Trophoblast cell (in vitro differentiated cells and primary cell): ENCODE data around the gene GPX5.

Experiments used
- DNase-seq, 2 donors: peaks; one replicate each; pipeline ENCODE4 v3.0.0-alpha.2; 2016
- H2AFZ ChIP-seq: 2 replicates; pipeline ENCODE4 v1.6.1; 2013; ENCODE audit warnings: low read length, moderate library complexity, mild to moderate bottlenecking; ENCODE audit not compliant: insufficient read depth, poor library complexity
- H2AK5ac ChIP-seq: 2 replicates; pipeline ENCODE4 v1.6.1; 2013; ENCODE audit warnings: mild to moderate bottlenecking, low read length
- H2BK120ac ChIP-seq: 2 replicates; pipeline ENCODE4 v1.6.1; 2013; ENCODE audit warnings: low read length, mild to moderate bottlenecking, moderate library complexity; ENCODE audit not compliant: insufficient read depth, poor library complexity
- H2BK12ac ChIP-seq: 2 replicates; pipeline ENCODE4 v1.6.1; 2013; ENCODE audit warnings: mild to moderate bottlenecking, low read length, moderate library complexity
- H2BK5ac ChIP-seq: 2 replicates; pipeline ENCODE4 v1.6.1; 2013; ENCODE audit warnings: low read length, low read depth, moderate library complexity, mild to moderate bottlenecking; ENCODE audit not compliant: poor library complexity
- H3K14ac ChIP-seq: 2 replicates; pipeline ENCODE4 v1.6.1; 2013; ENCODE audit warnings: mild to moderate bottlenecking, low read length
- H3K18ac ChIP-seq: 2 replicates; pipeline ENCODE4 v1.6.1; 2013; ENCODE audit warnings: mild to moderate bottlenecking, low read length
- H3K23ac ChIP-seq: 2 replicates; pipeline ENCODE4 v1.6.1; 2013; ENCODE audit warnings: low read length
- H3K27ac ChIP-seq: 2 replicates; pipeline ENCODE4 v1.5.1; 2013; ENCODE audit warnings: low read depth, mild to moderate bottlenecking, inconsistent platforms, low read length, moderate library complexity
- H3K27me3 ChIP-seq: 2 replicates; pipeline ENCODE4 v1.6.1; 2013; ENCODE audit warnings: inconsistent platforms, mild to moderate bottlenecking, low read length, moderate library complexity; ENCODE audit not compliant: insufficient read depth
- H3K36me3 ChIP-seq, 2 experiments: 1 replicate in 1 of 2; 2 replicates in 1 of 2; pipeline ENCODE4 v1.6.1; 2013; ENCODE audit warnings: low read length in 2 of 2, mild to moderate bottlenecking in 2 of 2, moderate library complexity in 1 of 2; ENCODE audit not compliant: insufficient read depth in 2 of 2, control insufficient read depth in 1 of 2
- H3K4ac ChIP-seq: 2 replicates; pipeline ENCODE4 v1.6.1; 2013; ENCODE audit warnings: low read depth, mild to moderate bottlenecking, low read length, moderate library complexity
- H3K4me1 ChIP-seq, 2 experiments: 1 replicate in 1 of 2; 2 replicates in 1 of 2; pipeline ENCODE4 v1.6.1; 2013; ENCODE audit warnings: low read length in 2 of 2, mild to moderate bottlenecking in 2 of 2, moderate library complexity in 1 of 2; ENCODE audit not compliant: insufficient read depth in 2 of 2, control insufficient read depth in 1 of 2
- H3K4me2 ChIP-seq: 2 replicates; pipeline ENCODE4 v1.6.1; 2013; ENCODE audit warnings: inconsistent platforms, mild to moderate bottlenecking, low read length, moderate library complexity
- H3K4me3 ChIP-seq: 2 replicates; pipeline ENCODE4 v1.5.1; 2013; ENCODE audit warnings: mild to moderate bottlenecking, low read depth, low read length, inconsistent platforms
- H3K79me1 ChIP-seq: one replicate; pipeline ENCODE4 v1.6.1; 2013; ENCODE audit warnings: low read length
- H3K79me2 ChIP-seq: 2 replicates; pipeline ENCODE4 v1.6.1; 2013; ENCODE audit warnings: low read length, mild to moderate bottlenecking; ENCODE audit not compliant: control insufficient read depth, insufficient read depth, poor library complexity
- H3K9ac ChIP-seq: 2 replicates; pipeline ENCODE4 v1.6.1; 2013; ENCODE audit warnings: mild to moderate bottlenecking, low read length
- H3K9me3 ChIP-seq: 2 replicates; pipeline ENCODE4 v1.6.1; 2013; ENCODE audit warnings: low read depth, mild to moderate bottlenecking, control low read depth, inconsistent platforms, low read length; ENCODE audit not compliant: insufficient read depth
- H4K12ac ChIP-seq: 2 replicates; pipeline ENCODE4 v1.6.1; 2013; ENCODE audit warnings: low read depth, mild to moderate bottlenecking, low read length, moderate library complexity
- H4K8ac ChIP-seq: 2 replicates; pipeline ENCODE4 v1.6.1; 2013; ENCODE audit warnings: low read depth, mild to moderate bottlenecking, low read length, moderate library complexity
- H4K91ac ChIP-seq: one replicate; pipeline ENCODE4 v1.6.1; 2013; ENCODE audit warnings: low read depth, mild to moderate bottlenecking, low read length, moderate library complexity
- WGBS: extraction: QIAGEN DNeasy Blood & Tissue Kit; methylation state at CpG from one replicate; pipeline ENCODE4 v1.1.7; 2013; ENCODE audit warnings: missing lambda C conversion rate; ENCODE audit not compliant: insufficient read length, insufficient coverage; ENCODE audit errors: extremely low coverage; 5-methylcytosine and 5-hydroxymethylcytosine counted together

GPX5 gene

DNA sequence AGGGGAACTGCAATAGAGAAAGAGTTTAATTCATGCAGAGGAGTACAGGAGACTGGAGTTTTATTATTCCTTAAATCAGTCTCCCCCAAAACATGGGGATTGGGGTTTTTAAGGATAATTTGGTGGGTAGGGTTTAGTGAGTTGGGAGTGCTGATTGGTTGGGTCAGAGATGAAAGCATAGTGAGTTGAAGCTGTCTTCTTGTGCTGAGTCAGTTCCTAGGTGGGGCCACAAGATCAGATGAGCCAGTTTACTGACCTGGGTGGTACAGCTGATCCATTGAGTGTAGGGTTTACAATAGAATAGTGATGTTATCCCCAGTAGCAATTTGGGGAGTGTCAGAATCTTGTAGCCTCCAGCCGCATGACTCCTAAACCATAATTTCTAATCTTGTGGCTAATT, 39.1 kb upstream of the GPX5 start:
- H3K4me1 ChIP-seq, result peaks cover 0 to 2% of the 10 kb centered on the region in 2 experiments
- no peaks in the 10 kb centered on the region for H3K36me3 ChIP-seq
- H3K79me1 ChIP-seq, result peaks cover 3% of the 10 kb centered on the region
- no peak overlapping the region for H2BK12ac ChIP-seq
- no peak overlapping the region for H3K4ac ChIP-seq
- H4K12ac ChIP-seq, result no peak overlapping the region
- no peak overlapping the region for H3K9ac ChIP-seq
- H4K8ac ChIP-seq, result no peak overlapping the region
- no peaks in the 10 kb centered on the region for H3K9me3 ChIP-seq
- no peak for DNase-seq
- no peak overlapping the region for H3K23ac ChIP-seq
- no peak overlapping the region for H3K4me2 ChIP-seq
- H2AFZ ChIP-seq, result no peak overlapping the region
- H3K14ac ChIP-seq, result no peak overlapping the region
- no peak overlapping the region for H2BK120ac ChIP-seq
- peaks cover 2% of the 10 kb centered on the region for H3K27me3 ChIP-seq
- no peak overlapping the region for H3K4me3 ChIP-seq
- no peak overlapping the region for H2BK5ac ChIP-seq
- no peak overlapping the region for H4K91ac ChIP-seq
- no peak overlapping the region for H3K18ac ChIP-seq
- WGBS, result no CpG with 5 or more reads among the region's 1 CpG
- H2AK5ac ChIP-seq, result no peak overlapping the region
- H3K79me2 ChIP-seq, result no peaks in the 10 kb centered on the region
- H3K27ac ChIP-seq, result no peak overlapping the region

DNA sequence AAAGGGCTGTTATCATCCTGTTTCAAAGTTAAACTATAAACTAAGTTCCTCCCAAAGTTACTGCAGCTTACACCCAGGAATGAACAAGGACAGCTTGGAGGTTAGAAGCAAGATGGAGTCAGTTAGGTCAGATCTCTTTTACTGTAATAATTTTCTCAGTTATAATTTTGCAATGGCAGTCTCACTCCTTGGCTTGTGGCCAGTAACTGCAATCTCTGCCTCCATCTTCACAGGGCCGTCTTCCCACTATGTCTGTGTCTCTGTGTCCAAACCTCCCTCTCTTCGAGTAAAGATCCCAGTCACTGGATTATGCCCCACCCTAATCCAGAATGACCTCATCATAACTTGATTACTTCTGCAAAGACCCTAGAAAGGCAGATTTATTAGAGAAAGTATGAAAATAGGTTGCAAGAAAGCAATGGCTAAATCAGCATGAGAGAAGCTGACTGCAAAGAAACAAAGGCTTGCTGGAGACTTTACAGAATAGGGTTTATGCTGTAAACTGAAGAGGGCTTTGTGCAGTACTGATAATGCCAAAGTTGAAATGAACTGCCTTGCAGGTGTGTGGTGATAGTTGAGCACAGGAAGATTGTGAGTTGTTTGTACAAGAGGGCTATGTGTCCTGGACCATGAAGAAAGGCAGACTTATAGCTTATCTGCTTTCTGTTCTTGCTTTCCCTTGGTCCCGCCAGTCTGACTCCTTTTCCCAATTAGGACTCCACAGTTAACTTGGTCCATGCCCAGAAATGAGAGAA, 38.5 kb upstream of the GPX5 start:
- H2AK5ac ChIP-seq, result no peak overlapping the region
- no CpG with 5 or more reads among the region's 3 CpGs for WGBS
- H3K18ac ChIP-seq, result no peak overlapping the region
- H4K91ac ChIP-seq, result no peak overlapping the region
- H2BK120ac ChIP-seq, result no peak overlapping the region
- H3K4ac ChIP-seq, result no peak overlapping the region
- H3K79me2 ChIP-seq, result no peaks in the 10 kb centered on the region
- no peaks in the 10 kb centered on the region for H3K36me3 ChIP-seq
- no peak overlapping the region for H4K8ac ChIP-seq
- no peak overlapping the region for H3K9ac ChIP-seq
- H2AFZ ChIP-seq, result no peak overlapping the region
- H3K79me1 ChIP-seq, result peaks cover 3% of the 10 kb centered on the region
- no peak overlapping the region for H2BK12ac ChIP-seq
- no peak overlapping the region for H3K14ac ChIP-seq
- no peaks in the 10 kb centered on the region for H3K9me3 ChIP-seq
- no peak overlapping the region for H3K23ac ChIP-seq
- H2BK5ac ChIP-seq, result no peak overlapping the region
- H3K4me1 ChIP-seq, result peaks cover 0 to 2% of the 10 kb centered on the region in 2 experiments
- H3K4me2 ChIP-seq, result no peak overlapping the region
- no peak overlapping the region for H4K12ac ChIP-seq
- no peak overlapping the region for H3K4me3 ChIP-seq
- H3K27me3 ChIP-seq, result no peaks in the 10 kb centered on the region
- H3K27ac ChIP-seq, result no peak overlapping the region
- DNase-seq, result no peak

DNA sequence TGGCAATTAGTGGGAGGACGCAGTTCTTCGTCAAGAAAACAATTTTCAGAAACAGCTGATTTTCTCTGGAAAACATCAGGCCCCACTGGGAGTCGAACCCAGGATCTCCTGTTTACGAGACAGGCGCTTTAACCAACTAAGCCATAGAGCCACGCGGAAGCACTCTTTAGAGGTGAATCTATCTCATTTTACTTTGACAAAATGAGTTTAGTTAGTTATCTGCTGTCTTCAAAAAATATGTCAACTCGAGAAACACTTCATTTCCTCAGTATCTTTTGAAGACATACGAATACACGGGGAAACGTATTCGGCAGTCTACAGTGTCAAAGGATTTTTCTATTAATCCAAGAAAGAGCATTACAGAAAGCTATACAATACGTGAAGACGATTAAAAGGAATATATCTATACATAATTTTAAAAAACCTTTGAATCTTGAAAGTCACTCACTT, 36.7 kb upstream of the GPX5 start:
- peaks cover 3% of the 10 kb centered on the region for H3K79me1 ChIP-seq
- H3K4me3 ChIP-seq, result peak overlapping the region; percentile 19
- H3K36me3 ChIP-seq, result no peaks in the 10 kb centered on the region
- no peak overlapping the region for H3K9ac ChIP-seq
- no peak overlapping the region for H4K12ac ChIP-seq
- H2BK5ac ChIP-seq, result no peak overlapping the region
- H3K27ac ChIP-seq, result no peak overlapping the region
- H3K4me2 ChIP-seq, result peak overlapping the region; percentile 71
- no peak overlapping the region for H4K91ac ChIP-seq
- no peak overlapping the region for H4K8ac ChIP-seq
- no peak overlapping the region for H3K14ac ChIP-seq
- H3K9me3 ChIP-seq, result no peaks in the 10 kb centered on the region
- no peak overlapping the region for H2AFZ ChIP-seq
- H3K27me3 ChIP-seq, result no peaks in the 10 kb centered on the region
- H3K79me2 ChIP-seq, result no peaks in the 10 kb centered on the region
- H3K4ac ChIP-seq, result no peak overlapping the region
- H3K4me1 ChIP-seq, result peaks cover 0 to 2% of the 10 kb centered on the region in 2 experiments
- no peak overlapping the region for H2BK12ac ChIP-seq
- peak in 1 of 2 donors; percentile 65 for DNase-seq
- H2AK5ac ChIP-seq, result no peak overlapping the region
- no peak overlapping the region for H3K18ac ChIP-seq
- no peak overlapping the region for H2BK120ac ChIP-seq
- H3K23ac ChIP-seq, result no peak overlapping the region
- no CpG with 5 or more reads among the region's 14 CpGs for WGBS

DNA sequence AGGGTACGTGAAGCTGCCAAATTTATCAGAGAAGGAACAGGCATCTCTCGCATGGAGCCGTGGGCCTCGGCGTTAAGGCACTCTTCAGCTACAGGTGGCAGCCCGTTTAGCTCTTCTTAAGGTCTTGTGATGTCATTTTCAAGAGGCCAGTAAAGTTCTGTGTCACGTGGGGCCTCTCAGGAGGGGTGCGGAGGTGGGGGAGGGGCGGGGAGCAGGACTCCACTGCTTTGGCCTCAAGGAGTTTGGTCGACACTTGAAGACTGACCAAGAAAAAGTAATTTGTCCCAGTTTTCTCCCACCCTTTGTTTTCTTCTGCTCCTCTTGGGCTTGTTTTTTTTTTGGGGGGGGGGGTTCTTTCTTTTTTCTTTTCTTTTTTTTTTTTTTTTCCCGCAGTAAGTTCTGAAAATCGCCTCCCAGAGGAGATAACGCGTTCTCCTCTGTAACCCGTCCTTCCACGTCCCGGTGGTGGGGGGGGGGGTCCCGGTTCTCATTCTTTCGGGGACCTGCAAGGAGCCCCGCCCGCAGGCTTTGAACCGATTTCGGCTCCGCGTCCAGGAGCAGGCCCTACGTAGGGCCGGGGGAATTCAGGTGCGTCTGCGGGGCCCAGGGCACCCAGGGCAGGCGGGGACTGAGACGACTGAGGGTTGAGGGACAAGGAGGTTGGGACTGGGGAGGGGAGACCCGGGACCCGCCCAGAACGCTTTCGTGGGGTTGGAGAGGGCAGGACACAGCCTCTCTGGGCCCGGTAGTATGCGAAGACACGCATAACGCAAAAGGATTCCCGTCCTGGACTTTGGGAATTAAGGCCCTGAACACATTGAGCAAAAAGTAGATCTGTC, 36.1 kb upstream of the GPX5 start:
- Histone ChIP-seq H2BK5ac (peak overlapping the region; percentile 32), H3K4ac (no peak overlapping the region), H3K4me3 (peak overlapping the region; percentile 71), H2BK120ac (no peak overlapping the region), H3K36me3 (no peaks in the 10 kb centered on the region), H3K14ac (peak overlapping the region; percentile 7), H4K91ac (peak overlapping the region; percentile 11), H3K27me3 (no peaks in the 10 kb centered on the region), H3K79me1 (peaks cover 3% of the 10 kb centered on the region), H3K4me1 (peaks cover 0 to 2% of the 10 kb centered on the region in 2 experiments), H4K8ac (peak overlapping the region; percentile 48), H3K23ac (no peak overlapping the region), H3K79me2 (no peaks in the 10 kb centered on the region), H3K18ac (no peak overlapping the region), H2AK5ac (no peak overlapping the region), H3K9ac (peak overlapping the region; percentile 30), H2BK12ac (no peak overlapping the region), H3K4me2 (peak overlapping the region; percentile 71), H3K27ac (peak overlapping the region; percentile 57), H2AFZ (peak overlapping the region; percentile 82), H4K12ac (peak overlapping the region; percentile 21), H3K9me3 (no peaks in the 10 kb centered on the region)
- no CpG with 5 or more reads among the region's 40 CpGs for WGBS
- DNase-seq, result peak; percentile 77 to 86
